ENCODE data around the gene SHCBP1L. TPM values are rescaled to one million over a fixed set of nuclear protein-coding genes. Genes with fewer than 3 reads are reported as not detected.

The SHCBP1L gene
- total RNA-seq, 4 donors from 2014 or later, result 2.8 TPM; not detected in 3

- DNase-seq (ENCODE audit: low spot score) (no peak), ATAC-seq (ENCODE audit: low FRiP score) (no peak)
- TF ChIP-seq CTCF (IDR thresholded peaks at IDR 0.05), result no peak
These were observed 55.3 kb downstream of the SHCBP1L start for GRCh38 chr1:182897696-182898095.

- no peak for TF ChIP-seq CTCF (IDR thresholded peaks at IDR 0.05)
- DNase-seq (ENCODE audit: low spot score), result no peak
- no peak for ATAC-seq (ENCODE audit: low FRiP score)
These were observed 61.9 kb downstream of the SHCBP1L start for GRCh38 chr1:182890927-182891610.

GRCh38 chr1:182889997-182890396, 63.0 kb downstream of the SHCBP1L start:
- ATAC-seq (ENCODE audit: low FRiP score) (peak; percentile 23), DNase-seq (ENCODE audit: low spot score) (no peak)
- no peak for TF ChIP-seq CTCF (IDR thresholded peaks at IDR 0.05)

GRCh38 chr1:182888736-182889531, 64.0 kb downstream of the SHCBP1L start:
- no peak for TF ChIP-seq CTCF (IDR thresholded peaks at IDR 0.05)
- ATAC-seq (ENCODE audit: low FRiP score), result no peak
- DNase-seq (ENCODE audit: low spot score), result no peak

- ATAC-seq (ENCODE audit: low FRiP score), result no peak
These were observed 66.0 kb downstream of the SHCBP1L start for GRCh38 chr1:182886985-182887384.

GRCh38 chr1:182885591-182885990, 67.4 kb downstream of the SHCBP1L start:
- TF ChIP-seq CTCF (IDR thresholded peaks at IDR 0.05), result no peak
- ATAC-seq (ENCODE audit: low FRiP score), result no peak
- no peak for DNase-seq (ENCODE audit: low spot score)

More at GRCh38 chr1:182886985-182887384, 66.0 kb downstream of the SHCBP1L start:
- no peak for TF ChIP-seq CTCF (IDR thresholded peaks at IDR 0.05)
- no peak for DNase-seq (ENCODE audit: low spot score)

Data from omental fat pad (tissue), 4 donors.